ENCODE results near the gene CYP39A1.
"Not testable (repeated sequence)": the region's sequence is repeated elsewhere in the genome, so short reads cannot be mapped to it uniquely, and the experiment has no call there.

DNA sequence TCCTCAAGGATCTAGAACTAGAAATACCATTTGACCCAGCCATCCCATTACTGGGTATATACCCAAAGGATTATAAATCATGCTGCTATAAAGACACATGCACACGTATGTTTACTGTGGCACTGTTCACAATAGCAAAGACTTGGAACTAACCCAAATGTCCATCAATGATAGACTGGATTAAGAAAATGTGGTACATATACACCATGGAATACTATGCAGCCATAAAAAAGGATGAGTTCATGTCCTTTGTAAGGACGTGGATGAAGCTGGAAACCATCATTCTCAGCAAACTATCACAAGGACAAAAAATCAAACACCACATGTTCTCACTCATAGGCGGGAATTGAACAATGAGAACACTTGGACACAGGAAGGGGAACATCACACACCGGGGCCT is 4.5 kb downstream of the CYP39A1 start:
- not testable (repeated sequence) for TF ChIP-seq CTCF (IDR thresholded peaks at IDR 0.05; ENCODE audit: insufficient read depth, low read length); POLR2AphosphoS5 (IDR thresholded peaks at IDR 0.05; ENCODE audit: low read depth)

All from HL-60 (cell line).